Right cardiac atrium (tissue), 5 donors: ENCODE measurements around the gene ITLN2. TPM values are rescaled to one million over a fixed set of nuclear protein-coding genes. Genes with fewer than 3 reads are reported as not detected.
"Not testable (repeated sequence)": the region's sequence is repeated elsewhere in the genome, so short reads cannot be mapped to it uniquely, and the experiment has no call there.

Source experiments
- ATAC-seq, 2 donors: fragments of 200-7000 bp; cut with Tn5 transposase; one replicate each; pipeline versions ENCODE4 v1.8.0 to v1.9.1; 2020; ENCODE audit warnings: moderate library complexity in 2 of 2, mild to moderate bottlenecking in 1 of 2
- DNase-seq, 3 donors: peaks; one replicate each; pipeline ENCODE4 v3.0.0-alpha.2; 2020
- H3K27ac ChIP-seq: one replicate; pipeline ENCODE4 v1.5.1; 2013; ENCODE audit warnings: mild to moderate bottlenecking, low read length, control low read depth, moderate library complexity
- H3K27me3 ChIP-seq: one replicate; pipeline ENCODE4 v1.6.1; 2013; ENCODE audit not compliant: control insufficient read depth, insufficient read depth
- H3K4me1 ChIP-seq: one replicate; pipeline ENCODE4 v1.6.1; 2013; ENCODE audit warnings: low read length; ENCODE audit not compliant: control insufficient read depth, insufficient read depth
- H3K4me3 ChIP-seq: one replicate; pipeline ENCODE4 v1.5.1; 2013; ENCODE audit warnings: low read length, control low read depth
- H3K9me3 ChIP-seq: one replicate; pipeline ENCODE4 v1.6.1; 2013; ENCODE audit warnings: low read length; ENCODE audit not compliant: control insufficient read depth
- WGBS: extraction: QIAGEN DNeasy Blood & Tissue Kit; methylation state at CpG from one replicate; pipeline ENCODE4 v1.1.7; 2013; 5-methylcytosine and 5-hydroxymethylcytosine counted together
- intact Hi-C, 4 donors: fragments of 100-400 bp; cut with DNase I; formaldehyde crosslinking; loops; one replicate each; pipeline versions ENCODE4 v1.11.0 to v1.14.0; 2022 to 2023
- polyA plus RNA-seq: library from polyadenylated mRNA; stranded (reverse); fragments of 200-250 nt; gene quantifications from one replicate; pipeline ENCODE4 v1.2.3, GENCODE V29; 2013
- total RNA-seq, 4 donors: library from RNA; stranded (reverse); fragmentation: NEBNext Ultra II Directional; extraction: Animal tissue kit (Norgen Biotek cat#: 25700); gene quantifications; one replicate each; pipeline ENCODE4 v1.2.1, GENCODE V29; 2021
- donor health status: healthy with polysubstance abuse.
- donor health status: DM: no; HTN: yes; CAD: no.
- donor health status: DM: no; HTN: no; CAD: no.
- donor health status: DM: no; HTN: yes; CAD: no; lungs with severe emphysema.
- donor health status: DM: yes; HTN: yes; CAD: no.

ITLN2 gene
- total and polyA plus RNA-seq, 5 donors = 0.58 to 2.1 (median 0.88) TPM

DNA sequence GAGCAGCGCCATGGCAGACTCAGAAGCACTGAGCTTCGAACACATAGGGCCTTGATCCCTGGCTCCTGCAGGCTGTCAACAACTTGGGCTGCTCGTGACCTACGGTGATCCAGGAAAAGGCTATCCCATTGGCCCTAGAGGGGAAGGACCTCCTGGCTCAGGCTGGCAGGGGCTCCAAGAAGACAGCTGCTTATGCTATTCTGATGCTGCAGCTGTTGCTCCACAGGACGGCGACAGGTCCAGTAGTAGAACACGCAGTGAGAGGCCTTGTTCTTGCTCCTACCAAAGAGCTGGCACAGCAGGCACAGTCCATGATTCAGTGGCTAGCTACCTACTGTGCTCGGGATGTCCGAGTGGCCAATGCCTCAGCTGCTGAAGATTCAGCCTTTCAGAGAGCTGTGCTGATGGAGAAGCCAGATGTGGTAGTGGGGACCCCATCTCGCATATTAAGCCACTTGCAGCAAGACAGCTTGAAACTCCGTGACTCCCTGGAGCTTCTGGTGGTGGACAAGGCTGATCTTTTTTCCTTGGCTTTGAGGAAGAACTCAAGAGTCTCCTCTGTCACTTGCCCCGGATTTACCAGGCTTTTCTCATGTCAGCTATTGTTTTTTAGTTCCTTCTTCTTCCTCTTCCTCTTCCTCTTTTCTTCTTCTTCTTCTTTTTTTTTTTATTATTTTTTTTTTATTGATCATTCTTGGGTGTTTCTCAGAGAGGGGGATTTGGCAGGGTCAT is 18.9 kb downstream of the ITLN2 start:
- Histone ChIP-seq H3K27me3 (no peaks in the 10 kb centered on the region), H3K9me3 (no peaks in the 10 kb centered on the region), H3K27ac (no peak overlapping the region), H3K4me3 (no peak overlapping the region), H3K4me1 (no peaks in the 10 kb centered on the region)
- DNase-seq = no peak
- intact Hi-C loops = no loop called here
- peak in 1 of 2 donors; percentile 33 for ATAC-seq
- WGBS = 82% methylated on average over 12 of the region's 12 CpGs

DNA sequence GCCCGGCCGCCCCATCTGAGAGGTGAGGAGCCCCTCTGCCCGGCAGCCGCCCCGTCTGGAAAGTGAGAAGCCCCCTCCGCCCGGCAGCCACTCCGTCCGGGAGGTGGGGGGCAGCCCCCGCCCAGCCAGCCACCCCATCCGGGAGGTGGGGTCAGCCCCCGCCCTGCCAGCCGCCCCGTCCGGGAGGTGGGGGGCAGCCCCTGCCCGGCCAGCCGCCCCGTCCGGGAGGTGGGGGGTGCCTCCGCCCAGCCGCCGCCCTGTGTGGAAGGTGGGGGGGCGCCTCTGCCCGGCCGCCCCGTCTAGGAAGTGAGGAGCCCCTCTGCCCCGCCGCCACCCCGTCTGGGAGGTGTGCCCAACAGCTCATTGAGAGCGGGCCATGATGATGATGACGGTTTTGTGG is 21.3 kb downstream of the ITLN2 start:
- WGBS = 96% methylated on average over 31 of the region's 31 CpGs

DNA sequence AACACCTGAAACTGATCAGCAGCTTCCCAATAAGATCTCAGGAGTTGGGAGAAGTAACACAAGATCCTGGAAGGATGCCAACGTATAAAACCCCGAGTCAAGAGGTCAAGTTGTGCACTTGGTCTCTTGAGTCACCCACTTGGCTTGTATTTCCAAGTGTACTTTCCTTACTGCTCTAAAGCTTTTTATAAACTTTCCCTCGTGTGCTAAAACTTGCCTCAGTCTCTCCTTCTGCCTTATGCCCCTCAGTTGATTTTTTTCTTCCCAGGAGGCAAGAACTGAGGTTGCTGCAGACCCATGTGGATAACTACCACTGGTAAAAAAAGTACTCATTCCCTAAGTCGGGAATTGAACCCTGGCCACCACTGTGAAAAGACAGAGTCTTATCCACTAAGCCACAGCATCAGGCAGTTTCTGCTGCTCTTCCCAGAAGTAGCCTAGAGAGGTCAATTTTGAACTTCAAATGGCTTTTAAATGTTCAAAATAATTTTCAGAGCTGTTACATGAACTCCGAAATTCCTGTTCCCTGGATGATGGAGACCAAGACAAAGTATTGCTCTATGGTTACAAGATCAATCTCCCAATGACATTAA is 28.9 kb downstream of the ITLN2 start:
- H3K4me1 ChIP-seq = no peaks in the 10 kb centered on the region
- no peak for ATAC-seq
- DNase-seq = no peak
- no peaks in the 10 kb centered on the region for H3K27me3 ChIP-seq
- no peak overlapping the region for H3K27ac ChIP-seq
- 74% methylated on average over 5 of the region's 5 CpGs for WGBS
- intact Hi-C loops = no loop called here
- H3K4me3 ChIP-seq = no peak overlapping the region
- no peaks in the 10 kb centered on the region for H3K9me3 ChIP-seq

More for the DNA sequence above, 21.3 kb downstream of the ITLN2 start:
- H3K4me3 ChIP-seq, H3K27ac ChIP-seq, ATAC-seq, H3K27me3 ChIP-seq, intact Hi-C loops, H3K9me3 ChIP-seq, H3K4me1 ChIP-seq: not testable (repeated sequence)
- DNase-seq = peak in 1 of 3 donors; percentile 61

DNA sequence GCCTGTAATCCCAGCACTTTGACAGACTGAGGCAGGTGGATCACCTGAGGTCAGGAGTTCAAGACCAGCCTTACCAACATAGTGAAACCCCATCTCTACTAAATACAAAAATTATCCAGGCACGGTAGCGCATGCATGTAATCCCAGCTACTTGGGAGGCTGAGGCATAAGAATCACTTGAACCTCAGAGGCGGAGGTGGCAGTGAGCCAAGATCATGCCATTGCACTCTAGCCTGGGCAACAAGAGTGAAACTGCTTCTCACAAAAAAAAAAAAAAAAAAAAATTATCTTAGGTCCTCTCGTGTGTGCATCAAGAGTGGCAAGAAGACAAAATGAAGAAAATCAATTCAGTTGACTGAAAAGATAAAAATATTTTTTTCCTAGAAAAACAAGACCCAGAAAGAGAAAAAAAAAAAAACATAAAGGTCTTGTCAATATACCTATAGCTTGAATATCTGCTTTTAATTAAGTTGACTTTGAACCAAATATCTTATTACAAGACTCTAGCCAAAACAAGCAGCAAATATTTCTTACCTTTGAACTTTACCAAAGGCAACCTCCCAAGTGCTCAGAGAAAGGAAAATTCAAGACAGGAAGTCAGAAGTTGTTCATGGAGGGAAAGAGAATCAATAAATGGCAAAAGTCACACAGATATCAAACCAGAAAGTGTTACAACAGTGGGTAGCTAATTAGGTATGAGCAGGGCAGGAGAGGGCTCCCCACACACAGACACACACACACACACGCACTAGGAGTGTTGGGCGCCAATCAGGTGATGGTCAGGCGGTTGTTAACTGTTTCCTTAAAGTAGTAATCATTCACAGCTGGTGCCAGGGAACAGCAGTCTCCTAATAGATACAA is 29.6 kb downstream of the ITLN2 start:
- DNase-seq = no peak
- Histone ChIP-seq H3K27ac (no peak overlapping the region), H3K27me3 (no peaks in the 10 kb centered on the region), H3K9me3 (no peaks in the 10 kb centered on the region), H3K4me1 (no peaks in the 10 kb centered on the region), H3K4me3 (no peak overlapping the region)
- intact Hi-C loops = no loop called here
- WGBS = 87% methylated on average over 7 of the region's 7 CpGs
- ATAC-seq = no peak

DNA sequence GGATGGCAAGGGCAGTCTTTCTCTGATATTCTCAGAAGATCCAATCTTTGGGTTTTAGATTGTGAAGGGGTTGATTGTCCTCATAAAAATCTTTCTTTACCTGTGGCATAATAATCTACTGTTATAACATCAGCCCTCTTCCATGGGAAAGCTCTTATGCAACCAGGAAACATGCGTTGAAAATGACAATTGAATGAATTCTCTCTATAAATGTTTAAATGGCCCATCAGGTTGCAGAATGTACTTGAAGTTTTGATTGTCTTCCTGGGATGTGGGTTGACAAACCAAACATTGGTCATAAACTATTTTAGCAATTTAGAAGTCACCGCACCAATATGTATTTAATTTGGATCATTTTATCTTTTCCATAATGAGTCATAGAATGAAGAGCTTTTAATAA is 37.9 kb downstream of the ITLN2 start:
- WGBS = 84% methylated on average over 2 of the region's 2 CpGs
- H3K27ac ChIP-seq = no peak overlapping the region
- DNase-seq = no peak
- intact Hi-C loops = no loop called here
- no peaks in the 10 kb centered on the region for H3K9me3 ChIP-seq
- no peak for ATAC-seq
- no peak overlapping the region for H3K4me3 ChIP-seq
- no peaks in the 10 kb centered on the region for H3K27me3 ChIP-seq
- H3K4me1 ChIP-seq = no peaks in the 10 kb centered on the region

DNA sequence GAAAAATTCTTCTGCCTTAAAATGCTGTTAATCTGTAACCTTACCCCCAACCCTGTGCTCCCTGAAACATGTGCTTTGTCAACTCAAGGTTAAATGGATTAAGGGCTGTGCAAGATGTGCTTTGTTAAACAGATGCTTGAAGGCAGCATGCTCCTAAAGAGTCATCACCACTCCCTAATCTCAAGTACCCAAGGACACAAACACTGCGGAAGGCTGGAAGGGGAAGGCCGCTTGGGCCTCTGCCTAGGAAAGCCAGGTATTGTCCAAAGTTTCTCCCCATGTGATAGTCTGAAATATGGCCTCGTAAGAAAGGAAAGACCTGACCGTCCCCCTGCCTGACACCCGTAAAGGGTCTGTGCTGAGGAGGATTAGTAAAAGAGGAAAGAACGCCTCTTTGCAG is 41.4 kb downstream of the ITLN2 start:
- H3K4me1 ChIP-seq, intact Hi-C loops, H3K9me3 ChIP-seq, H3K27me3 ChIP-seq, H3K27ac ChIP-seq, H3K4me3 ChIP-seq, ATAC-seq, DNase-seq: not testable (repeated sequence)
- WGBS = 79% methylated on average over 6 of the region's 6 CpGs

DNA sequence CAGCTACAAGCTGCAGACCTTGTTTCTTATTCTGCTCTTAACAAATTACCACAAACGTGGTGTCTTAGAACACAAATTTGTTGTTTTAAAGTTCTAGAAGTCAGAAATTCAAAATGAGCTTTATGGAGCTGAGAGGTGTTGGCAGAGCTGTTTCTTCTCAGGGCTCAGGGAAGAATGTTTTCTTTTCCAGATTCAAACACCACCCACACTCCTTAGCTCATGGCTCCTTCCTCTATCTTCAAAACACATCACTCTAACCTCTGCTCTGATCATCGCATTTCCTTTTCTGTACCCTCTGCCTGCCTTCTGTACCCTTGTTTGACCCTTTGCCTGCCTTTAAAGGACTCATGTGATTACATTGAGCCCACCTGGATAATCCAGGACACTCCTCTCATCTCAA is 42.7 kb downstream of the ITLN2 start:
- Histone ChIP-seq H3K9me3 (no peaks in the 10 kb centered on the region), H3K4me1 (no peaks in the 10 kb centered on the region), H3K27ac (no peak overlapping the region), H3K27me3 (no peaks in the 10 kb centered on the region), H3K4me3 (no peak overlapping the region)
- ATAC-seq (peak; percentile 27 to 69), DNase-seq (no peak)
- WGBS = 37% methylated on average over 2 of the region's 2 CpGs
- intact Hi-C loops = no loop called here

DNA sequence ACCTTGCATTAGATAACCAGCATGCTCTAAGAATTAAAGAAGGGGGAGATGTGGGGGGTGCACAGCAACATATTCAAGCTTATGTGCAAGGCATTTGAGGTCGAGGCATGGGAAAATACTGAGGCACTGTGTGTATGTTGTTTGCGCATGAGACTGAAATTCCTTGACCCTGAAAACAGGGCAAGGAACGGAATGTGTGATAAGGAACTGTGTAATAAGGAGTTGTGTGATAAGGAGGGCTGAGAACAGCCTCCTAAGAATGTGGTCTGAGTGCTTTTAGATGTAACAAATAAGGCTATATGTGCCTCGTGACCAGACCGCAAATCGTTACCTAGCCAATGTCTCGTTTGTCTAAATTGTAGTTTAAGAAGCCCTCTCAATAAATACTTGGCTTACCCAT is 43.2 kb downstream of the ITLN2 start:
- H3K27me3 ChIP-seq = no peaks in the 10 kb centered on the region
- H3K4me3 ChIP-seq = no peak overlapping the region
- DNase-seq (no peak), ATAC-seq (peak; percentile 86 to 87)
- whole genome bisulfite sequencing = 19% methylated on average over 7 of the region's 7 CpGs
- no peaks in the 10 kb centered on the region for H3K4me1 ChIP-seq
- intact Hi-C loops = no loop called here
- no peaks in the 10 kb centered on the region for H3K9me3 ChIP-seq
- H3K27ac ChIP-seq = peak overlapping the region; percentile 3

DNA sequence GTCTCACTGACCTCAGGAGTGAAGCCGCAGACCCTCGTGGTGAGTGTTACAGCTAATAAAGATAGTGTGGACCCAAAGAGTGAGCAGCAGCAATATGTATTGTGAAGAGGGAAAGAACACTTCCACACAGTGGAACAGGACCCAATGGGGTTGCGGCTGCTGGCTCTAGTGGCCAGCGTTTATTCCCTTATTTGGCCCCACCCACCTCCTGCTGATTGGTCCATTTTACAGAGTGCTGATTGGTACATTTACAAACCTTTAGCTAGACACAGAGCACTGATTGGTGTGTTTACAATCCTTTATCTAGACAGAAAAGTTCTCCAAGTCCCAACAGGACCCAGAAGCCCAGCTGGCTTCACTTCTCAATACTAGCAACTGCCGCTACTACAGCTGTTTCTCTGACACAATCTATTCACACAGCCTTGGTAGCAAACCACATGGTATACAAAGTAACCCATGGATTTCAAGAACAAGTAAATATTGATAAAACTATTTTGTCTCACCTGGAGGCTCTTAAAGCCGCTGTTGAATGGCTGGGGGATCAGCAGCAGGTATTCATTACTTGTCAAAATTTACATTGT is 44.3 kb downstream of the ITLN2 start:
- H3K9me3 ChIP-seq = no peaks in the 10 kb centered on the region
- no peaks in the 10 kb centered on the region for H3K27me3 ChIP-seq
- H3K27ac ChIP-seq = no peak overlapping the region
- intact Hi-C loops = no loop called here
- ATAC-seq (no peak), DNase-seq (no peak)
- 73% methylated on average over 6 of the region's 6 CpGs for WGBS
- no peak overlapping the region for H3K4me3 ChIP-seq
- peaks cover under 1% of the 10 kb centered on the region for H3K4me1 ChIP-seq

DNA sequence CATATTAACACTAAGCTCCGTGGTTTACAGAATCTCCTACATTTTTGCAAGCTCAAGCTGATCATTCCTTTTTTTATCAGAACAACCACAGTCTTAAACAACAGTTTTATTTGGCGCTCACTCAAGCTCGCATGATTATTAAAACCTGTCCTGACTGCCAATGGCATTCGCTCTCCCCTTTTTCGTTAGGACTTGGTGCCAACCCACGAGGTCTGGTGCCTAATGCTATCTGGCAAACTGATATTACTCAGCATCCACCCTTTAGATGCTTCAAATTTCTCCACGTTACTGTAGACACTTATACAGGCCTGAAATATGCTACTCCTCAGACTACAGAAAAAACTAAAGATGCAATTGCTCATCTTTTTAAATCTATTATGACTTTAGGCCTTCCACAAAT is 46.6 kb downstream of the ITLN2 start:
- H3K4me1 ChIP-seq = peaks cover 4% of the 10 kb centered on the region
- WGBS = 23% methylated on average over 7 of the region's 7 CpGs
- H3K4me3 ChIP-seq = no peak overlapping the region
- H3K9me3 ChIP-seq = no peaks in the 10 kb centered on the region
- peak; percentile 52 to 64 for ATAC-seq
- no peak overlapping the region for H3K27ac ChIP-seq
- no peaks in the 10 kb centered on the region for H3K27me3 ChIP-seq
- intact Hi-C loops = no loop called here
- peak; percentile 42 to 81 (median 72) for DNase-seq

DNA sequence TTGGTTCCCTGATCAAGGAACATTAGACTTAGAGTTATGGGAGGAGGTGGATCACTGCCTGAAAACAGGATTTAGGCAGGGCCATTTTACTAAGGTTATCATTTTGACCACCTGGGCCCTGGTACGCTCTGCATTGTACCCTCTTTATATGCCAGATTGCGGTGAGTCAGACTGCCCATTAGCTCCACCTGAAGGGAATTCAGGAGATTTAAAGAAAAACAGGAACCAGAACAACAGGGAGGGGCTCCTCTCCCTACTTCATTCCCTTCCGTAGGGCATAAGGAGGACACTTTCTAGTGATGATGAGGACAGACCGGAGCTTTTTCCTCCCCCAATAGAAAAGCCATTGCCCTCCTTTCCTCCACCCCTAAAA is 49.0 kb downstream of the ITLN2 start:
- intact Hi-C loops = no loop called here
- H3K4me3 ChIP-seq = no peak overlapping the region
- peaks cover 4% of the 10 kb centered on the region for H3K4me1 ChIP-seq
- H3K9me3 ChIP-seq = no peaks in the 10 kb centered on the region
- no peaks in the 10 kb centered on the region for H3K27me3 ChIP-seq
- peak in 1 of 2 donors; percentile 53 for ATAC-seq
- DNase-seq = no peak
- H3K27ac ChIP-seq = peak overlapping the region; percentile 26
- WGBS = 67% methylated on average over 4 of the region's 4 CpGs
